ENCODE data around the gene INSYN2A.
A peak's percentile ranks its signal among the peaks of the same experiment; 100 is the strongest.

The INSYN2A gene, protein sequence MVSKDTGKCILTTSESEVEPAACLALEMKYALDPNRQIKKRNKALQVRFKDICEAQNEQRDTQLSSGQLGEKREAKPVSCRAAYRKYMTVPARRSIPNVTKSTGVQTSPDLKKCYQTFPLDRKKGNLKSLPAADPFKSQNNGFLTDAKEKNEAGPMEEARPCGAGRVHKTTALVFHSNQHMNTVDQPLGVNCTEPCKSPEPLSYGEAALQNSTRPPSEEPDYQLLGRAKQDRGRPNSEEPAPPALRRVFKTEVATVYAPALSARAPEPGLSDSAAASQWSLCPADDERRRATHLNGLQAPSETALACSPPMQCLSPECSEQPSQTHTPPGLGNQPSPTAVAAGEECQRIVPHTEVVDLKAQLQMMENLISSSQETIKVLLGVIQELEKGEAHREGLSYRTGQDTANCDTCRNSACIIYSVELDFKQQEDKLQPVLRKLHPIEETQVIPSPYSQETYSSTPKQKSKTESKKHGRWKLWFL

DNA sequence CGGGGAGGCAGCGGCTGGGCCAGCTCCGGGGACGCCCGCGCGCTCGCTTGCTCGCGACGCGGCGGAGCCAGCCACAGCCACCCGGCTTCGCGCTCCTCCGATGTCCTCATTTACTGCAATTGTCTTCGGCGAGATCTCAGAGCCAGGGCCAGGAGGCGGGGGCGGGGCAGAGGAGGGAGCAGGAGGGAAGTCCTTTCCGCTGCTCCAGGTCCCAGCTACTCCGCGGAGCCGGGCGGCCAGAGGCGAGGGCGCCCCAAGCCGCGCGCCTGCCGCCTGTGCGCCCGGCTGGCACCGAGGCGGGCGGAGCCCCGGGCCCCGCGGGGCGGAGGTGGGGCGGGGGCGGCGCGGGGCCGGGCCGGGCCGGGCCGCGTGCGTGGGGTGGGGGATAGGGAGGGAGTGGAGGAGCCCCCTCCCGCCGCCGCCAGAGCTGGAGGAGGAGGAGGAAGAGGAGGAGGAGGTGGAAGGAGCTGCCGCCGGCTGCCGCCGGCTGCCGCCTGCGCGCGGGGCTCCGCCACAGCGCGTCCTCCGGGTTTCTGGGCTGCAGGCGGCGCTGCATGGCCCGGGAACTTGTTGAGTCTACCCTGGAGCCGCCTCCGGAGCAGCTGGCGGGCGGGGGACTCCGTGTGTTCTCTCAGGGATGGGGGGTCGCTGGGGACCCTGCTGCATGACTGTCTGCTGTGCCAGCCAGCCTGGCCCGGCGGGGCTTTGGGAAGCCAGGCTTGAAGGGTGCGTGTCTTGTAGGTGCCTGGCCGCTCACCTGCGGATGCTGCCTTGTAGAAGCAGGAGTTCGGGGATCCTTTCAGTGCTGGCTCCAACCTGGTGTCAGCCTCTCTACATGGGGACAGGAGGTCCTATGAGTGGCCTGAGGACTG lies at the start of gene INSYN2A:
Gene INSYN2A, minus strand, starts transcription at position 310 of the 872 bp plus-strand sequence. CDS start 20,196 bp downstream, outside the sequence.
- DNase-seq = peak; percentile 45

DNA sequence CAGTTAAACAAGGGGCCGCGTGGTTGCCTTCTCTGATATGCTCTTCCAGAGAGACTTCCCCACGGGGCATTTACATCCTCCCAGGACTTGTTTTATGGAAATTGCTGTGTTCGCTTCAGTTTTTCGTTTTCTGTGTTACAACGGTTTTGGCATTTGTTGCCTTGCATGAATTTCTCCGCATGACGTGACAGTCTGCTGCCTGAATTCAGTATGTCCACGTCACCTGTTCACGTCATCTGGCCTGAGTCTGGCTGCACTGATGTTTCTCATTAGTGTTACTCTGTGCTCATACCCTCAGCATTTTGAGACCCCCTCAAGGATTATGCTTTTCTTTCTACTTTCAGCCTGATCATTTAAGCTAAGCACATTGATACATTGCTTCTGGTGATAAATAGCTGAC lies 49.1 kb upstream of the INSYN2A start:
- no peak for DNase-seq

DNA sequence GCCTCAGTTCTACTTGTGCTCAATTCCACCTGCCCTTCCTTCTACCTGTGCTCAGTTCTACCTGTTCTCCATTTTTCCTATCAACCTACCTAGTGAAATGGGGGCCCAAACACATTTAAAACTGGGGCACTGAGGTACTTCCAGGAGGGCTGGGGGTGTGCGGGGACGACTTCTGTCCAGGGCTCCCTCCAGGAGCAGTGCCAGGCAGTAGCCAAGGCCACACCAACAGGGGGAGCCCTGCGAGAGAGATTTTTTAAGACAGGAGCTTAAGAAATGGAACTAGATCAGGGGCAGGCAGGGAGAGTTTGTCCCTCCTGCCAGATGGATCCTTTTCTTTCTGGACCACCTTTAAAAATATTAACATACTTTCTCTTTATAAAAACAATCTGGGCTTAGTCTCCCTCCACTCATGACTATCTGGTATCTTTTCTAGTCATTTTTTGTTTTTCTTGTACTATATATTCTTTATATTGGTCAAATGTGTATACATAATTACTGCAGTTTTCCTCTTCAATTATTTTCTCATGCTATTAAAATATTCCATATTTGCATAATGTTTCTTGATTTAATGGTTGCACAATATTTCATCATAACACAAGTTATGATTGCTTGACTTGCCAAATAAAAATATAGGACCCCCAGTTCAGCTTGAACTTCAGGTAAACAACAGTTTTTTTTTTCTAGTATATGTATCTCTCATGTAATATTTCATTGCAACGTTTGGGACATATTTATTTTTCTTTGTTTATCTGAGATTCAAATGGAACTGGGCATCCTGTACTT lies 47.3 kb upstream of the INSYN2A start:
- DNase-seq = peak; percentile 52

DNA sequence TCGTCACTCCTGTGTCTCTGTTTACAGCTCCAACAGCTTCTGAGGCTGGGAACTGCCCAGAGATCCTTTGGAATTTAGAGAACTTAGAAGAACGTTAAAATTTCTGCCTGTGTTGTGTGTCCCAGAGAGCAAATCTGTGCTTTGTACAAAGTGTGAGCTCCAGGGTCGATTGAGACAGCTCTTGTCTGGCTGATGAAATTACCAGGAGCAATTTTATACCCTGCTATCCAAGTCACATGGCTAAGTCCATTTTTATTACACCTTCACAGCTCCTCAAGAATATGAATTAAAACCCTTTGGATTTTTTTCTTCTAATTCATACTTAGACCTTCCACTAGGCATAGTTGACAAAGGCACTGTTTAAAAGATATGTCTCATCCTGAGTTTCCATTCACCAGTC lies 46.5 kb upstream of the INSYN2A start:
- no peak for DNase-seq

DNA sequence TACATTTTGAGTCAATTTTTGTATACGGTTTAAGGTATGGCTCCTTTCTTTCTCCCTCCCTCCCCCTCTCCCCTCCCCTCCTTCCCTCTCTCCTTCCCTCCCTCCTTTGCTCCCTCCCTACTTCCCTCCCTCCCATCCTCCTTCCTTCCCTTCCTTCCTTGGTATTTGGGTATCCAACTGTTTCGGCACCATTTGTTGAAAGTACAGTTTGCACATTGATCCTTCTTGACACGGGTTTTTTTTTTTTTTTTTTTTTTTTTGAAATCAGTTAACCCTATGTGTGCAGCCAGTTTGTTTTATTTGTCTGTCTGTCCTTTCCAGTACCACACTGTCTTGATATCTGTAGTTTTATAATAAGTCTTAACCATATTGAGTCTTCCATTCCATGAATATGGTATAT lies 39.9 kb upstream of the INSYN2A start:
- no peak for DNase-seq

DNA sequence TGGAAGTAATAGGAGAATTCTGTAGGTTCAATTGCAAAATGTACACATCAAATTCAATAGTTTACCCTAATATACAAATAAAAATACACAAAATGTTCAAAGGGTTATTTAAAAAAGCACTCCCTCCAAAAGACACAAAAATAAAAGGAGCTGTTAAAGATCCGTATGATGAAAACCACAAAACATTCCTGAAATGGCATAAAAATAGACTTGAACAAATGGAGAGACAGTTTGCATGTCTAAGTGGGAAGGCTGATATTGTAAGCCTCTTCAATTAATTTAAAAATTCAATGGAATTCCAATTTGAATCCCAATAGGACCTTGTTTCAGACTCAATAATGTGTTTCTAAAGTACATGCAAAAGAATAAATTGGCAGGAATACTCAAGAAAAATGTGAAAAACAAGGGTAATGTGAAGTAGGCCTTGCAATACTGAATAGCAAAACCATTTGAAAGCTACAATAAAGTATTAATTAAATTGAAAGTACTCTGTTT lies 38.0 kb upstream of the INSYN2A start:
- DNase-seq = no peak

DNA sequence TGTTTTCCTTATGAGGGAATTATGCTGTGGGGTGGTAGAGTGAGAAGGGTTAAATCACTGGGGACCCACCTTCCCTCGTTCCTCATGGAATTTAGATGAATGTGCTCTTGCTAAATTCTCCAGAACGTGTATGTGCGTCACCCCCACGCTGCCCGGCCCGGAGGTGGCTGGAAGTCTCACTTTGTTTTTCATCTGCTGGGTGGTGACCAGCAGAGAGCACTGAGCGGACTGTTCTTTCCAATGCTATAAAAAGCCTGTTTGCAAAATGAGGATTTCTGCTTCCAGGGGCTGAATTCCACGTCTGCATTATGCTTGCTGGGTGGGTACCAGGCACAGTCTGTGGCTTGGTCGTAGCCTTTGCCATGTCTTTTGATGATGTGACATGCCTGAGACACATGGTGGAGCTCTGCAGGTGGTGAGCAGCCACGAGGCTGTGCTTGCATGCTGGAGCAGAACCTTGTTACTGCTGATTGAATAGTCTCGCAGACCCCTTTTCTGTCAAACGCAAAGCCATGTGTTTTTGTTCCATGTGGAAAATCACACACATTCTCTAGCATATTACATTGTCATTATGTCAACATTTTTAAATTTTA lies 31.9 kb upstream of the INSYN2A start:
- DNase-seq = no peak

DNA sequence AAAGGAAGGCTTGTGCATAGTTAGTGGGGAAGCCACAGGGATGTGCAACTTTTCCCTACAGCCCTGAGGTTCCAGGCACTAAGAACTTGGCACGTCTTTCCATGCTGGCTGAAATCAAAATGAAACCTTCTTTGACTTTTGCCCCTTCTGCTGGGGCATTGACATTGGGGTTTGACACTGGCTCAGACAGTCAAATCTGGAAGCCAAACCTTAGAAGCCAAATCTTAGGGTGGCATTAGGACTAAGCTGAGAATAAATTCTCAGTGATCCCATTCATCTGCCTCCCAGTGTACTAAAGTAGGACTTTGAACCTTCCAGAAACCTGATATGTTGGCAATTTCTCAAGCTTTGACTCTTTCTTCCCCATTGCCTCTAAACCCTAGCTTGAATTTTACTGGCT lies 31.3 kb upstream of the INSYN2A start:
- no peak for DNase-seq

DNA sequence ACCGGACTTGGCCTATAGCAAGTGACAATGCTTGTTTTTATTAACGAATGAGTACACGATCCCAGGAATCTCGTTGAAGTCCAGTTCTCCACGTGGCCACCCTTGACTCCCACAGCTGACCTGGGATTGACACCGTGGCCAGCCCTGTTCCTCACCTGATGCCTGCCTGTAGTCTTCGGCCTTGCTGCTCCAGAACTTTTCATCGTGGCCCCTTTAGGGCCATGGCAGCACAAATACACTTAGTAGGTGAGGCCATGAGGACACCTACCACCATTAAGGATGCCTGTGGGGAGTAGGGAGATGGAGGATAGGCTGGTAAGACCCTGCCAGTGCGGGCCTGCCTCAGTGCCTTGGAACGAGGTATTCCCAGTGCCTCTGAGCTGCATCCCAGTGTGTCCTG lies 30.6 kb upstream of the INSYN2A start:
- no peak for DNase-seq

DNA sequence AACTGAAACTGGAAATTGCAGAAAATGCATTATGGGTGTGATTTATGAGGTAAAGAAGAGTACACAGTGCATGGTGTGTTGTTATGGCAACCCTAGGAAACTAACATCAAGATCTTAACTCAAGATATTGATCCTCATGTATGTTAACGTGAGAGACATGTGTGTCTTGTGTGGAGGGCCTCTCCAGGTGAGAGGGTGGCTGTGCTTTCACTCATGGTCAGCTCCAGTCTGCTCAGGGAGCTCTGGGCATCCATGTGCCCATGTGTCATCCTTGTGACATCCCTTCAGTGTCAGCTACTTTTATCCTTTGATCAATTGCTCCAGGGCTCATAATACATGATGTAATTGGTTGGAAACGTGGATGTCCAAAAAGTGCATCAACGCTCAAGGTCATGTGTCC lies 24.9 kb upstream of the INSYN2A start:
- DNase-seq = no peak

DNA sequence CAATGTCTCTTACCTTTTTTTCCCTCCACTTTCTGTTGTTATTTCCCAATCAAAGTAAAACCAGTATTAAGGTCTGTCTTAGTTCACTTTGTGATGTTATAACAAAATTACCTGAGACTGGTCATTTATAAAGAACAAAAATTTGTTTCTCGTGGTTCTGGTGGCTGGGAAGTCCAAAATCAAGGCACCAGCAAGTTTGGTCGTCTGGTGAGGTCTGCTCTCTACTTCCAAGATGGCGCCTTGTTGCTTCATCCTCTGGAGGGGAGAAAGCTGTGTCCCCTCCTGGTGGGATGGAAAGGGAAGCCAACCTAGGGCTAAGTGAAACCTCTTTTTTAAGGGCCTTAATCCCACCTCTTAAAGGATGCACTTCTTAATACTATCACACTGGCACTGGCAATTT lies 22.3 kb upstream of the INSYN2A start:
- no peak for DNase-seq

DNA sequence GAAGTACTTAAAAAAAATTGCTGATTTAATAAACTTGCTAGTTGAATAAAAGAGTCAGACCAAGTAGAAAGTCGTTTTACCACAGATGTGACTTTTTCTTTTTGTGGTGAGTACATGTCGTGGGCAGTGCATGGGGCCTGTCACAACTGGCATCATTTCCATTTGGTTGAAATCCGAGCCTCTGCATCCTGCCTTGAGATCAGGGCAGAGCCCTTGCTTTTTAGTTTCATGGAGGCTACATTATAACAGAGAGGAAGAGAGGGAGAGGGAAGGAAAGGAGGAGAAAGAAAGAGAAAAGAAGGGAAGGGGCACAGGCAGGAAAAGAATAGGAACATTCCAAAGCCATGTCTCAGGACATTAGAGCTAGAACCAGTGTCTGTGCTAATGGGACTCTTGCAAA lies 20.4 kb upstream of the INSYN2A start:
- no peak for DNase-seq

DNA sequence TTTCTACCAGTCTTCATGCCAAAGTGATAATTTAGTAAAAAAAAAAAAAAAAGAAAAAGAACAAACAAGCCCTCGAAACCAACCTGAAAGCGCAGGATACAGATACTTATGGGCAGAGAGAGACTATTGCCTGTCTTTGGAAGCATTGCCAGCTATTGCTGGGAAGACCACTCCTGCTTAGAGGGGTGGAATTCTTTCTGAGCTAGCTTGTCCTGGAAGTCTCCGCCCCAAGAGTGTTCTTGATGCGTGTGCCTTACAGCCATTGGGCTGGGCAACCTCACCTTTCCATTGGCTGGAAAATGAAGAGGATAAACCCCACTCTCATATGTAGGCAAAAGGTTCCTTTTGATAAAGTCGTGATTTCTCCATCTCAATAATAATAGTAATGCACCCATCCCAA lies 19.9 kb upstream of the INSYN2A start:
- DNase-seq = no peak

DNA sequence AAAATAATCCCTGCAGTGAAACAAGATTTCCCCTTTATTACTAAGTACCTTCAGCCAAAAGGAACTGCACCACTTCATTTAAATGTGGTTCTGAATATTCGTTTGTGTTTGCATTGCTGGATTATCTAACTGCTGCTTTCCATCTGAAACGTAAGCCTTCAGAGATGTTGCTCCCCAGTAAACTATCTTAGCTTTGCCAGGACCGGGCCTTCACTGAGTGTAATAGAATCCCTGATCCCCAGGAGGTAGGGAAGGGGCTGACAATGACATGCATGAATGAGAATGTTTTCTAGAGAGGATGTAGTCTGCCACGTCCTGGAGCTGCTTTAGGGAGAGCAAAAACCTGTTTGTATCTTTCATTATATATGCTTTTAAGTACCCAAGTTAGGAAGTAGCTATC lies 19.5 kb upstream of the INSYN2A start:
- peak; percentile 9 for DNase-seq

DNA sequence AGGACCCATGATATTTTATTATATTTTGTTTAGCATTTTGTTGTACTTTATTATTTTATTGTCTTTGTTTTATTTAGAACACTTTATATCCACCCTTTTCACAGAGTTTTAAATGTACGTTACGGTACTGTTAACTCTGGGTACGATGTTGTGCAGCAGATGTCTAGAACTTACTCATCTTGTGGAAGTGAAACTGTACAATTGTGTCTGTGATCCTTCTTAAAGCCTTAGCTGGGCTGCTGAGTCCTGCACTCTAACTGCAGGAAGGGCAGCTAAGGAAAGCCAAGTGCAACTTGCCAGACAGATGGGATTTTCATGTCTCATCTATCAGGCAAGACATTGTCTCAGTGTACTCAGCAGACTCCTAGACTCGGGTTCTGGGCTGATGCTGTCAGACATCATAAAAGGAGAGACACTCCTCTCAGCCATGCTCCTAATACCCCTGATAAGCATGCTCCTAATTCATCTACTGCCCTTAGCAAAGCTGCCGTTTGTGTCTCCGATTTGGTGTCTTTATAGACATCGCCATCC lies 14.6 kb upstream of the INSYN2A start:
- no peak for DNase-seq

DNA sequence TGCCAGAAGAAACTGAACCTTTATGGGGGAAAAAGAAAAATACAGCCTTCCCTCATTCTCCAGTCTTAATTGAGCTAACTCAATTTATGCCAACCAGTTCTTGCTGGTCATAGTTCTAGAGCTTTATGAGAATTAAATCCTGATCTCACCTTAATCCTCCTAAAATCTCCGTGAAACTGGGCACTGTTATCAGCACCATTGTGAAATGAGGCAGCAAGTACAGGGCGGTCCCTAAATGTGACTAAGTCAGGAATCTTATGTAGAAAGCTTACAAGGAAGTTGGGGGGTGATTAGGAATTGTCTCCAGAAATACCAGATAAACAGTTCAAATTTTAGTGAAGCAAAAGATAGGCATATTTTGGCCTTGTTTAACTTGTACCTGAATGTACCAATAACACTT lies 10.7 kb upstream of the INSYN2A start:
- no peak for DNase-seq

DNA sequence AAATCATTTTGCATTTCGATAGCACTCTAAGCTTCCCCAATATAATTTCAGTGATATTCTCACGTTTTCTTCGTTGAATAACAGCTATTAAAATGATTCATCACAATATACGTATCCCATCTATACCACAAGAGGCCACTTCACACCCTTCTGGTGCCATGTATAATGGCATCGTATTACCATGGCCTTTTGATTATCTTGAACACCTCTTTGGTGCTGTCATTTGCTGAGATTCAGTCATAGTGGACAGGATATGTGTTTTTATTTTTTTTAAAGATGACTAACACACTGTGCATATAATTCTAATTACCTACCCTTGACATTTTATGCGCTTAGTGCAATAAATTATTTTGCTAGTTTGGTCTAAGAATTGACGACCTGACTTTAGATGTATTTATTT lies 6.7 kb upstream of the INSYN2A start:
- no peak for DNase-seq

DNA sequence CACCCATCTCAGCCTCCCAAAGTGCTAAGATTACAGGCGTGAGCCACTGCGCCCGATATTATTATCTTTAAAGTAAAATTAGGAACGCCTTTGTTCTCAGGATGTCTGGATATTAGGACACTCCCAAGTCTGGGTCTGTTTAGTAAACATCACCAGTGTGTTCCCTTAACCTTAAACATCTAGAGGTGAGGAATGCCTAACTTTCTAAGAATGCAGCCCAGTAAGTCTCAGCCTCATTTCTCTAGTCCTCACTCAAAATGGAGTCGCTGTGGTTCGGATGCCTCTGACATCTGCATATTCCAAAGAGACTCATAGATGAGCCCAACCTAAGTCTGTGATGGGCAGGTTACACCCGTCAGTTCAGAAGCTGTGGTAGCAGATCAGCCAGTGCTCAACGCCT lies 4.3 kb upstream of the INSYN2A start:
- DNase-seq = no peak

DNA sequence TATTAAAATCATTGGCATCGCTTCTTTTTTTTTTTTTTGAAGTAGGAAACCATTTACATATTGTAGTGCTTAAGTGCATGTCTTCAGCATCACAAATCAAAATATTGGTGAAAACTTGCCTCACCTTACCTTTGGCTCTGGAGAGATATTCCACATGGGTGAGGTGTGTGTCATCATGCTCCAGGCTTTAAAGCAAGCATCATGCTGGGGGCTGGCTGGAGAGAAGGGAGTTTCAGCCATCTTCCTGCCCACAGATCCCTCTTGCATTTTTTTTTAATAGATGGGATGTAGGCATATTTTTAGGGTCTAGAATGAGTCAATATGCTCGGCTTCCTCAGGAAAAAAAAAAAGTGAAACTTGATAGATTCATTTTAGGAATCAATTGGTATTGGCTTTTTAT lies 2.3 kb upstream of the INSYN2A start:
- no peak for DNase-seq

DNA sequence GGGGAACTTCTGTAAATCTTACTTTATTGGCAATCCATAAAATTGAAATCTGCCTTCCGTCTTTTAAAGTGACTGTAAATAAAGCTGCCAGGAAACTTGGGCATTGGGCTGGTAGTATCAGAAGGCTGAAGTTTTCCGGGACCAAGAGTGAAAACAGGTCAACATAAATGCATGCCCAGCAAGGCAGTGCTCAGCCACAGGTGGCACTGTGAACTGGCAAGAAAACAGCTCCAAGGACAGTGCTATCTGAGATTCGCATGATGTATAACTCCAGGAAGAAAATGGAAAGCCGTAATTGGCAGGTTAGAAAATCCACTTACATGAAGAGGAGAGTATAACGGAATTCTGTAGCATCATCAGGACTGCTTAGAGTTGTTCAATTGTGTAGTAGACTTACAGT lies 1.9 kb upstream of the INSYN2A start:
- no peak for DNase-seq

DNA sequence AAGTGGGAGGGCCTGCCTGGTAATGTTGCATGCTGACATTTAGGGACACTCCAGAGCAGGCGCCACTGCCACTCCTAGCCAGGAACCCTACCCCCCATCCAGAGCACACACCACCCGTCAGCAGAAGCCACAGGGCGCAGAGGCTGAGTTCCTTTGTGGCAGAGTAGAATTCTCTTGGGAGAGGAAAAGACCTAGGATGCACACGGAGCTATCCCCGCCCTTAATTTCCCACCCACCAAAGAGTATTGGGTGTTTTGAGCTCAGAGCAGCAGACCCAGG lies 702 bp upstream of the INSYN2A start:
- peak; percentile 45 for DNase-seq

DNA sequence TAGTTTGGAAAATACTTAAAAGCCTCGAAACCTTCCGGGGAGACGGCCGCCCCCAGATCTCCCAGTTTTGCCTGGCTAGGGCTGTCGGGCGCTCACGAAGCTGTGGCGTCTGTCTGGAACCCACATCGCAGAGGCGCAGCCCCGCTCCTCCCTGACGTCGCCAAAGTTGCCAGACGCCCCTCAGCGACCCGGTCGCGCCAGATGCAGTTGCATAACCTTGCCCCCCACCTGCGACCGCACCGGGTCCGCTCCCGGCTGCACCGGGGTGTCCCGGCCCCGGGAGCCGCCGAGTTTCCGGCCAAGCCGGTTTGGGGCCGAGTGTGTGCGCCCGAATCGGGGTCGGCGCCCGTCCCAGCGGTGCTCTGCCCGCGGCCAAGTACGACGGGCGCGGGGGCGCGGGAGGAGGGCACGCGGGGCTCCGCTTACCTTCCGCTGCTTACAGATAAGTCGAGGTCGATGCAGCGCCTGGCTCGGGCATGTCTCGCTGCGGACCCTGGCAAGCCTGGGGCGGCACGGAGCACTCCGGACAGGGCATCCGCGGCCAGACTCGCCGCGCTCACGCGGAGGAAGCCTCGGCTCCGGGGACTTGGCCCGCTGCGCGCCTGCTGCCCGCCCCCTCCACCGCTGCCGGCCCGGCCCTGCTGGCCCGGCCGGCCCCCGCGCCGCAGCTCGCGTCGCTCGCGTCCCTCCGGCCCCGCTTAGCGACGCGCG lies 665 bp downstream of the INSYN2A start:
- peak; percentile 24 for DNase-seq
